Motor neuron (in vitro differentiated cells): Measurements from ENCODE around the gene DPCD. TPM values are rescaled to one million over a fixed set of nuclear protein-coding genes. Genes with fewer than 3 reads are reported as not detected.
A peak's percentile ranks its signal among the peaks of the same experiment; 100 is the strongest.

Source experiments
- ATAC-seq, 8 experiments: fragments of 200-7000 bp; cut with Tn5 transposase; replicated peaks in 6 of 8; 2 replicates each; pipeline ENCODE4 v1.8.0; 2021; ENCODE audit warnings: mild to moderate bottlenecking in 8 of 8, moderate library complexity in 8 of 8
- H3K27ac ChIP-seq, 2 donors: fragments of 250-450 bp; sonication (Bioruptor Pico); 2 replicates each; pipeline ENCODE4 v1.9.0; 2021; ENCODE audit warnings: antibody characterized with exemption in 2 of 2, mild to moderate bottlenecking in 2 of 2, moderate library complexity in 1 of 2
- H3K4me1 ChIP-seq, 2 donors: fragments of 250-450 bp; sonication (Bioruptor Pico); replicated peaks in 1 of 2; 2 replicates each; pipeline ENCODE4 v1.6.1; 2021; ENCODE audit warnings: antibody characterized with exemption in 2 of 2, mild to moderate bottlenecking in 2 of 2, moderate library complexity in 1 of 2
- H3K4me3 ChIP-seq, 5 donors: fragments of 250-450 bp; sonication (Bioruptor Pico); 2 replicates each; pipeline ENCODE4 v1.9.0; 2021; ENCODE audit warnings: antibody characterized with exemption in 5 of 5, mild to moderate bottlenecking in 5 of 5, moderate library complexity in 4 of 5
- WGBS, 10 experiments: fragments of 450-650 bp; shearing (Covaris generic); methylation state at CpG; one replicate each; pipeline ENCODE4 v1.0.0; 2022; 5-methylcytosine and 5-hydroxymethylcytosine counted together
- in situ Hi-C, 9 experiments: fragments of 400-800 bp; cut with MboI; loops; one replicate each; pipeline ENCODE4 v1.15.0; 2021; ENCODE audit warnings: low sequenced_read_pairs in 9 of 9, low pct_unique_long_range_greater_than_20kb in 2 of 9; ENCODE audit not compliant: unreplicated experiment in 9 of 9
- total RNA-seq, 8 experiments: library from RNA; unstranded; fragments of 300-600 nt; gene quantifications; 2 replicates each; pipeline versions ENCODE4 v1.2.3 to v1.2.4, GENCODE V29; 2022

The DPCD gene
- total RNA-seq, 8 experiments from 2014 or later: 28.9 to 105 (median 64.7) TPM

DNA sequence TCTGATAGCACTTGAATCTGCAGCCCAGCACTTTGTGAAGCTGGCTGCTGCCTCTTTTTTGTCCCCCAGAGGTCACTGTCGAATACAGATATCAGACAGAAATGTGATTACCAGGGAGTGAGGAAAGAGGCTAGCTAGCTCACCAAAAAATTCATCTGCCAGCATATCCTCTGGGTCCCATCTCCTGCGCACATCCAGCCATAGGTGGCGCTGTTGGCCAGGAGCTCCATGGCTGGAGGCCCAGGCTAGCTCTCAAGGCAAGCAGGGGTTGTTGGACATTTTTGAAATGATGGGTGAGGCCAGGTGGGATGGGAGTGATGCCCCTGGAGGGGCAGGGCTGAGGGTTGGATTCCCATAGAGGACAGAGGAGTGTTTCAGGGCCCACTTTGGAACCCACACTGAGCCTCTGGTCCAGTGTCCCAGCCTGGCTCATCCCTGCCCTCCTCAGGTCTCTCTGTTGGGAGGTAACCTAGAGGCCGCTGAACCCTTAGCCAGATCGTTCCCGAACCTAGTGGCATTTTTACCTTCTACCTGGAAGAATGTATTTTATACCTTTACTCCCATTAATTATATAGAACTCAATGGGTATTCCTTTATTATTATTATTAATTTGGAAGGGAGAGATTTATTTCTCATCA, 14.8 kb downstream of the DPCD start:
- peak; percentile 99 to 100 (median 100) for ATAC-seq
- 0 to 75% (median 54%) methylated on average over 1 to 4 of the region's 6 CpGs; no CpG with 5 or more reads in 1 of the 10 experiments for WGBS, 10 experiments
- no peak overlapping the region for H3K27ac ChIP-seq
- H3K4me3 ChIP-seq: no peak overlapping the region
- H3K4me1 ChIP-seq: no peaks in the 10 kb centered on the region
- in situ Hi-C loops: loop anchor here in 6 of 9 experiments (10.0 to 25.0 kb wide), 3 partner anchors 159 to 184 kb away; partner anchors contain the start of genes FGF8 (in 4 of the 6) and NPM3 (in 2 of the 6)

DNA sequence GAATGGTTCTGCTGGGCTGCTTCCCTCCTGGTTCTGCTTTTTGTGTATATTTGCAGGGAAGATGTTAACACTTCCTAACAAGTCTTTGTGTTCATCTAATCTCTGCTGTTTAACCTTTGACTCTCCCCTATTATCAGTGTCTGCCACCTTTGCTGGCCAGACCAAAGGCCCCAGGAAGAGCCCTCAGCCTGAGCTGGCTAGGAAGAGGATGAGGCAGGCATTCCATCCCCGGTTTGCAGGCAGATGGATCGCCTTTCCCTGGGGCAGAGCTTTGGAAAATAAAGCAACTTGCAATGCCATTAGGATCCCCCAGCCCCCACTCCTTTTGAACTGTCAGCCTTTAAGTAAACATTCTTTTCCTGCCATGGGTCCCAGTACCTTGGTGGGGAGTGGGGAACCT, 19.0 kb downstream of the DPCD start:
- Histone ChIP-seq H3K4me3 (no peak overlapping the region), H3K4me1 (peaks cover 0 to 2% of the 10 kb centered on the region in 2 donors), H3K27ac (no peak overlapping the region)
- in situ Hi-C loops: loop anchor here in 6 of 9 experiments (10.0 to 25.0 kb wide), 3 partner anchors 155 to 180 kb away; partner anchors contain the start of genes FGF8 (in 4 of the 6) and NPM3 (in 2 of the 6)
- 17 to 100% (median 38%) methylated on average over 1 to 2 of the region's 2 CpGs; no CpG with 5 or more reads in 7 of the 10 experiments for WGBS, 10 experiments
- no peak for ATAC-seq

DNA sequence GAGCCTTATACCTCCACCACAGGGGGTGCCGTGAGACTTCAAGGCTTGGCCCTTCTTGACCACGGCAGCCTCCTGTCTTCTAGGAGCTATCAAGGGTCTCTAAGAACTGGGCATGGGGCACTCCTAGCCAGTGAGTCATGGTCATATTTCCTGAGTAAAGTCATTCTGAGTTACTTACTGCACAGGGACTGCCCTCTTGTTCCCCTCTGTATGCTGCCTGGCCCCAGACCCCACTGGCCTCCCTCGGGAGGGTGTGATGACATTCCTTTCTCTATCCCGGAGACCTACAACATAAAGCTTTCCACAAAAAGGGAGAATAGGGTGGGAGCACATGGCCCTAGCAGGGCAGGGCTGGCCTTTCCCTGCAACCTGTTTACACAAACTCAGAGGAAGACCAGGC, 21.4 kb downstream of the DPCD start:
- no peak overlapping the region for H3K4me3 ChIP-seq
- 88 to 100% (median 100%) methylated on average over 1 to 2 of the region's 4 CpGs; no CpG with 5 or more reads in 7 of the 10 experiments for WGBS, 10 experiments
- in situ Hi-C loops: loop anchor here in 6 of 9 experiments (10.0 to 25.0 kb wide), 3 partner anchors 153 to 178 kb away; partner anchors contain the start of genes FGF8 (in 4 of the 6) and NPM3 (in 2 of the 6)
- ATAC-seq: peak in 3 of 8 experiments; percentile 38 to 76 (median 63)
- no peak overlapping the region for H3K27ac ChIP-seq
- peaks cover 7 to 13% of the 10 kb centered on the region in 2 donors for H3K4me1 ChIP-seq

DNA sequence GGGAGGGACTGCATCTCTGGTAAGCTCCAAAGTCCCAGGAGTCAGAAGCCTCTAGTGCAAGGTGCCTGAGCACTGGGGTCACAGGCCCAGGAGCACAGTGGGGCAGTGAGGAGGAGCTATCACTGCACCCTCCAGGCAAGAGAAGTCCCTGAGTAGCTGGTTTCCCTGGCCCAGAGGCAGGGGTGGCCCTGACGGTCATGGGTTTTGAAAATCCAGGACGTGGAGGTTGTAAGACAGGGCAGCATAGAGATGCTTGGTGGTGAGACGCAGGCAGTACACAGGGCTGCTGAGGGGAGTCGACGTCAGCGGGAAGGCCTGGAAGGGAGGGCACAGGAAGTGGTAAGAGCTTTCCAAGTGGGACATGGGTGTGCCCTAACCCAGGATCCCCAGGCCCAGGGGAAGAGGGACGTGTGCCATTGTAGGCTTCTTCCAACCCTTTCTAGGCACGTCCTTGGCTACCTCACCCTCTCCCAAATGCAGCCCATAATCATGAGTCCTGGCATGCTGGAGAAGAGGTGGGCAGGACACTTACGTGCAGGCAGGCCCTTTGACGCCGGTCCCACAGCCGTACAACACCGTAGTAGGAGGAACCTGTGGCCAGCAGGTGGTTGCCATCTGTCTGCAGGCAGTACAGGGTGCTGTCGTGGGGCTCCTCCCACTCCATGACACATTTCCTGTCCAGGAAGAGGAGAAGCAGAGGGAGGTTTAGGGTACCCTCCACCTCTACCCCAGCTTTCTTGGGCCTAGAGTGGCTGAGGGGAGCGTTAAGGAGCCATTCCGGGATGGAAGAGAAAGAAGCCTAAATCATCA, 23.2 kb downstream of the DPCD start:
- in situ Hi-C loops: loop anchor here in 4 of 9 experiments (25.0 kb wide), 2 partner anchors 151 to 176 kb away; partner anchors contain the start of genes FGF8 (in 2 of the 4) and NPM3 (in 2 of the 4)
- Histone ChIP-seq H3K4me1 (peaks cover 7 to 18% of the 10 kb centered on the region in 2 donors), H3K27ac (no peak overlapping the region), H3K4me3 (no peak overlapping the region)
- peak in 4 of 8 experiments; percentile 17 to 87 (median 84) for ATAC-seq
- 80 to 94% (median 88%) methylated on average over 3 to 13 of the region's 16 CpGs; no CpG with 5 or more reads in 6 of the 10 experiments for WGBS, 10 experiments

DNA sequence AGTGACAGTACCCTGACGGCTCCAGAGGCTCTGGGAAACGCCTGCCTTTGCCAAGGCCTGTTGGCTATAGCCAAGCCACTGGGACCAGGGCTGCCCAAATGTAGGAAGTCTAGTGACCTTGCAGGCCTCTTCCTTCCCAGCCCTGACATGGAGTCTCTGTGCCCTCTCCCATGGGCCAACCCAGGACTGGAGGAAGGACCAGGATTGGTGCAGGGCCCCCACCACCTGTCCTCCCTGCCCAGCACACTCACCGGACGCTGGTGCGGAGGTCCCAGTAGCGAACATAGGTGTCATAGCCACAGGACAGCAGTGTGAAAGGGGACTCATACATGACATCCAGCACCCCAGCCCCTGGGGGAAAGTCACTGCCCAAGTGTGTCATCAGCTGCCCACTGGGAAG, 24.0 kb downstream of the DPCD start:
- Histone ChIP-seq H3K27ac (no peak overlapping the region), H3K4me1 (peaks cover 7 to 18% of the 10 kb centered on the region in 2 donors), H3K4me3 (no peak overlapping the region)
- in situ Hi-C loops: loop anchor here in 4 of 9 experiments (25.0 kb wide), 2 partner anchors 150 to 175 kb away; partner anchors contain the start of genes FGF8 (in 2 of the 4) and NPM3 (in 2 of the 4)
- ATAC-seq: peak in 1 of 8 experiments; percentile 11
- 80 to 100% (median 90%) methylated on average over 1 to 6 of the region's 6 CpGs; no CpG with 5 or more reads in 5 of the 10 experiments for WGBS, 10 experiments

DNA sequence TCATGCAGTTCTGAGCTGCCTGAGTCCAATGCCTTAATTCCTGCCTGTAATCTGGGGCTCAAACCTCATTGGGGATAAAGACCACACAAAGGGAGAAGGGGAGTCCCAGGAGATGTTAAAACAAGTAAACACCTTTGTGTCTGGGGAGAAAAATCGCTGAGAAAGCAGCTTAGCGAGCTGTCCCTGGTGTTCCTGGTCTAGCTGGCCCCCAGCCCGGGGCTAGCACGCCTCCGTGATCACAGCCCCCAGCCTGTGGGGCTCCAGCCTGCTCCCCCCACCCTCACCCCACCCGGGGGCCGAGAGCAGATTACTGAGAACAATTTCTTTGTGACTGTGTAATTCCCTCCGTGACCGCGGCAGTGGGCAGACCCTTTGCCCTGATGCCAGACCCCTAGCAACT, 24.8 kb downstream of the DPCD start:
- in situ Hi-C loops: loop anchor here in 4 of 9 experiments (25.0 kb wide), 2 partner anchors 149 to 174 kb away; partner anchors contain the start of genes FGF8 (in 2 of the 4) and NPM3 (in 2 of the 4)
- 57 to 100% (median 76%) methylated on average over 2 to 5 of the region's 10 CpGs; no CpG with 5 or more reads in 7 of the 10 experiments for WGBS, 10 experiments
- Histone ChIP-seq H3K27ac (no peak overlapping the region), H3K4me3 (no peak overlapping the region), H3K4me1 (peaks cover 7 to 18% of the 10 kb centered on the region in 2 donors)
- peak in 3 of 8 experiments; percentile 11 to 31 (median 27) for ATAC-seq

- 100% methylated on average over 1 of the region's 3 CpGs; no CpG with 5 or more reads in 7 of the 10 experiments for WGBS, 10 experiments
- H3K4me1 ChIP-seq: peaks cover 7 to 18% of the 10 kb centered on the region in 2 donors
- in situ Hi-C loops: loop anchor here in 4 of 9 experiments (25.0 kb wide), 2 partner anchors 149 to 174 kb away; partner anchors contain the start of genes FGF8 (in 2 of the 4) and NPM3 (in 2 of the 4)
- H3K27ac ChIP-seq: no peak overlapping the region
- H3K4me3 ChIP-seq: no peak overlapping the region
- no peak for ATAC-seq
Measured at GRCh38 chr10:101613646-101614045, 25.5 kb downstream of the DPCD start.

DNA sequence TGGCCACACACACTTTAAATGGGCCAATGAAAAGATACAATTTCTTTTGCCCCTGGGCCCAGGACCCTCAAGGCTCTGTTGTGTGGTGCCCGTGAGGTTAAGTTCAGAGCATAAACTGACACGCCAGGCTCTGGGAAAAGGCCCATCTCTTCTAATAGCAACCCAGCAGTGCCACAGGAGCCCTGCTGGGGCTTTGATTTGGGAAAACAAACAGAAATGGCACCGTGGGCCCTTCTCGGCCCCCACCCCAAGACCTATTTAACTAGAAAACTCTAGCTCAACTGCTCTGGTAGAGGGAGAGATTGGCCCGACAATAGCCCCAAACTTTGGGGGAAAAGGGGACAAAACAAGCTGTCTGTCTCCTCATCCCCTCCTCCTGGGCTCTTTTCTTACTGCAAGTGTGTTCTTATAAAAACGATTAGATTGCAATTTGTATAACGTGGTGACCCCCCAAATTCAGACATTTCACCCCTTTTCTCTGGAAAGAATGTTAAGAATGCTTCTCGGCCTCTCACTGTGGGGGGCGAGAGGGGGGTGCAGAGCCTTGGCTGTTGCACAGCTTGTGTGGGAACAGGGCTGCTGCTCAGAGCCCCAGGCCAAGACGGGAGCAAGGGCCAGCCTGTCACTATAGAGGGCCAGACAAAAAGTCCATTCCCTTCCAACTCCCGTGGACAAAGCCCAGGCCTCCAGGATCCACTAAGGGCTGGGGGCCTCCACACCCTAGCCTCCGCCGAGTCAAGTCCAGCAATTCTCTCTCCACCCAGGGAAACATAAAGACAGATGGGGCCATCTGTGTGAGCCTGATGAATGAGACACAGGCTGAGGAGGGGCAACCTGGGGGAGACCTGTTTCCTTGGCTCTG, 26.8 kb downstream of the DPCD start:
- H3K27ac ChIP-seq: no peak overlapping the region
- in situ Hi-C loops: loop anchor here in 4 of 9 experiments (25.0 kb wide), 2 partner anchors 147 to 172 kb away; partner anchors contain the start of genes FGF8 (in 2 of the 4) and NPM3 (in 2 of the 4)
- peak in 2 of 8 experiments; percentile 13 to 18 for ATAC-seq
- no peak overlapping the region for H3K4me3 ChIP-seq
- 20 to 68% (median 44%) methylated on average over 1 to 5 of the region's 13 CpGs; no CpG with 5 or more reads in 3 of the 10 experiments for WGBS, 10 experiments
- peaks cover 7 to 18% of the 10 kb centered on the region in 2 donors for H3K4me1 ChIP-seq

GRCh38 chr10:101615525-101616116, 27.5 kb downstream of the DPCD start:
- H3K4me3 ChIP-seq: no peak overlapping the region

DNA sequence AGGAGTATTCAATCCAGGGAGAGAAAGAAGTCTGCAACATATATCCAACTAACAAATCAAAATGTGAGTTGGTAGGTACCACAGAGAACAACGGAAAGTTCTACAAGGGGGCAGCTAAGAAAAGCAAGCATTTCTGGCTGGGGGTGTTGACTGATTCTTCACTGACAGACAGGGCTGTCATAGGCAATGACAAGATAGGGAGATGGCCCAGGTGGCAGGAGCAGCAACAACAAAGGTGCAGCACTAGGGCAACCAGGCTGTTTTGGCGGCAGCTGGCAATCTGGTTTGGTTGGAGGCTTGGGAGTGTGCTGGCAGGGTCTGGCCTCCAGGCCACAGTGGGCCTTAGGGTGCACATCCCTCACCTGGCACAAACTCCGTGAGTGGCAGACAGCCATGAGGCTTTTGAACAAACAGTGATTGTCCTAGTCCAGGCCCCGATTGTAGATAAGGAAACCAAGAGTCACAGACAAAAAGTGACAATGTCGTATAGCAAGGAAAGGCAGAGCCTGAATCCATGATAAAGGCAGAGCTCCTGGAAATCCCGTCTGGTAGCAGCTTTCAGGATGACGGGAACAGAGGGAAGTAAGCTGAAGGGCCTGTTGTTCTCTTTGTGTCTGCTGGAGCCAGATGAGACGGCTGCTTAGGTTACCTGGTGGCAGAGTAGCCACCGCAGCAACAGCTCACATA, 28.4 kb downstream of the DPCD start:
- WGBS, 10 experiments: 40 to 100% (median 86%) methylated on average over 1 to 7 of the region's 9 CpGs; no CpG with 5 or more reads in 3 of the 10 experiments
- ATAC-seq: no peak
- Histone ChIP-seq H3K4me3 (no peak overlapping the region), H3K4me1 (peaks cover 7 to 18% of the 10 kb centered on the region in 2 donors), H3K27ac (no peak overlapping the region)
- in situ Hi-C loops: loop anchor here in 4 of 9 experiments (25.0 kb wide), 2 partner anchors 146 to 171 kb away; partner anchors contain the start of genes FGF8 (in 2 of the 4) and NPM3 (in 2 of the 4)

More at GRCh38 chr10:101615525-101616116, 27.5 kb downstream of the DPCD start:
- peaks cover 7 to 18% of the 10 kb centered on the region in 2 donors for H3K4me1 ChIP-seq
- 50 to 52% methylated on average over 2 of the region's 5 CpGs; no CpG with 5 or more reads in 8 of the 10 experiments for WGBS, 10 experiments
- in situ Hi-C loops: loop anchor here in 4 of 9 experiments (25.0 kb wide), 2 partner anchors 147 to 172 kb away; partner anchors contain the start of genes FGF8 (in 2 of the 4) and NPM3 (in 2 of the 4)
- no peak overlapping the region for H3K27ac ChIP-seq
- no peak for ATAC-seq
